CD14-positive monocyte (primary cell): ENCODE results near the gene MRPS6. TPM values are rescaled to one million over a fixed set of nuclear protein-coding genes. Genes with fewer than 3 reads are reported as not detected.

ENCODE experiments used
- DNase-seq, 3 donors: peaks; one replicate each; pipeline ENCODE4 v3.0.0-alpha.2; 2011 to 2022
- H2AFZ ChIP-seq: 2 replicates; pipeline ENCODE4 v1.6.0; 2012; ENCODE audit warnings: mild to moderate bottlenecking, low read depth, low read length, inconsistent platforms; ENCODE audit not compliant: insufficient read depth, poor library complexity, severe bottlenecking
- H3K27ac ChIP-seq, 2 donors: 1 replicate in 1 of 2; 2 replicates in 1 of 2; pipeline ENCODE4 v1.5.1; 2012 to 2013; ENCODE audit warnings: low read length in 2 of 2, control low read depth in 1 of 2, inconsistent platforms in 1 of 2, low read depth in 1 of 2, mild to moderate bottlenecking in 1 of 2
- H3K27me3 ChIP-seq, 2 donors: one replicate each; pipeline versions ENCODE4 v1.6.0 to v1.6.1; 2011 to 2013; ENCODE audit warnings: low read length in 2 of 2; ENCODE audit not compliant: control insufficient read depth in 2 of 2, insufficient read depth in 2 of 2
- H3K36me3 ChIP-seq, 2 donors: replicated peaks in 1 of 2; 1 replicate in 1 of 2; 2 replicates in 1 of 2; pipeline versions ENCODE4 v1.5.1 to v1.6.1; 2012 to 2013; ENCODE audit warnings: low read length in 2 of 2, control low read depth in 1 of 2, inconsistent platforms in 1 of 2, mild to moderate bottlenecking in 1 of 2; ENCODE audit not compliant: insufficient read depth in 2 of 2, control insufficient read depth in 1 of 2
- H3K4me1 ChIP-seq, 2 donors: 1 replicate in 1 of 2; 2 replicates in 1 of 2; pipeline versions ENCODE4 v1.5.1 to v1.6.1; 2012 to 2013; ENCODE audit warnings: low read length in 2 of 2, control low read depth in 1 of 2, inconsistent platforms in 1 of 2, mild to moderate bottlenecking in 1 of 2, moderate library complexity in 1 of 2; ENCODE audit not compliant: insufficient read depth in 2 of 2, control insufficient read depth in 1 of 2
- H3K4me2 ChIP-seq: replicated peaks from 2 replicates; pipeline ENCODE3; 2012; ENCODE audit warnings: low read length, moderate library complexity, mild to moderate bottlenecking; ENCODE audit not compliant: poor library complexity, severe bottlenecking; ENCODE audit errors: extremely low read depth
- H3K4me3 ChIP-seq, 3 experiments: fragments of 200-600 bp in 1 of 3; sonication (generic) in 1 of 3; replicated peaks in 1 of 3; 1 replicate in 2 of 3; 2 replicates in 1 of 3; pipeline ENCODE4 v1.5.1; 2011 to 2013; ENCODE audit warnings: low read length in 3 of 3, mild to moderate bottlenecking in 3 of 3, control low read depth in 2 of 3, low read depth in 2 of 3, inconsistent platforms in 1 of 3, moderate library complexity in 1 of 3
- H3K79me2 ChIP-seq: 2 replicates; pipeline ENCODE4 v1.6.0; 2012; ENCODE audit warnings: mild to moderate bottlenecking, control low read depth, inconsistent platforms, low read length, moderate library complexity; ENCODE audit not compliant: insufficient read depth
- H3K9ac ChIP-seq: 2 replicates; pipeline ENCODE4 v1.6.0; 2017; ENCODE audit warnings: low read length, mild to moderate bottlenecking; ENCODE audit not compliant: insufficient read depth, poor library complexity, severe bottlenecking
- H3K9me3 ChIP-seq, 2 donors: replicated peaks in 1 of 2; 1 replicate in 1 of 2; 2 replicates in 1 of 2; pipeline versions ENCODE4 v1.5.1 to v1.6.1; 2012 to 2013; ENCODE audit warnings: low read length in 2 of 2, control low read depth in 1 of 2; ENCODE audit not compliant: control insufficient read depth in 1 of 2, insufficient read depth in 1 of 2
- H4K20me1 ChIP-seq: 2 replicates; pipeline ENCODE4 v1.6.0; 2012; ENCODE audit warnings: mild to moderate bottlenecking, low read length, control low read depth, moderate library complexity; ENCODE audit not compliant: insufficient read depth
- H3K27ac Mint-ChIP-seq, 7 donors: one replicate each; pipeline ENCODE4 v1.8.0; 2020; ENCODE audit warnings: mild to moderate bottlenecking in 7 of 7, mixed read lengths in 7 of 7, moderate library complexity in 6 of 7, inconsistent platforms in 2 of 7
- H3K27me3 Mint-ChIP-seq, 3 donors: one replicate each; pipeline ENCODE4 v1.8.0; 2021 to 2022; ENCODE audit warnings: low read depth in 3 of 3, mild to moderate bottlenecking in 3 of 3, mixed read lengths in 3 of 3, moderate library complexity in 3 of 3, inconsistent platforms in 1 of 3
- H3K36me3 Mint-ChIP-seq, 2 donors: one replicate each; pipeline ENCODE4 v1.8.0; 2020; ENCODE audit warnings: mixed read lengths in 2 of 2, inconsistent platforms in 1 of 2, mild to moderate bottlenecking in 1 of 2
- H3K4me1 Mint-ChIP-seq: one replicate; pipeline ENCODE4 v1.8.0; 2020; ENCODE audit warnings: mild to moderate bottlenecking, mixed read lengths
- H3K4me3 Mint-ChIP-seq, 2 donors: one replicate each; pipeline ENCODE4 v1.8.0; 2020; ENCODE audit warnings: mild to moderate bottlenecking in 2 of 2, mixed read lengths in 2 of 2, moderate library complexity in 1 of 2
- H3K9me3 Mint-ChIP-seq, 7 donors: one replicate each; pipeline ENCODE4 v1.8.0; 2020 to 2022; ENCODE audit warnings: mixed read lengths in 7 of 7, mild to moderate bottlenecking in 6 of 7, moderate library complexity in 6 of 7, inconsistent platforms in 2 of 7
- CTCF ChIP-seq: fragments of 200-600 bp; IDR thresholded peaks from one replicate; pipeline ENCODE4 v1.8.0; 2022; ENCODE audit warnings: antibody characterized with exemption, mild to moderate bottlenecking
- WGBS: methylation state at CpG from one replicate; pipeline ENCODE4 v1.1.5; 2013; ENCODE audit warnings: missing lambda C conversion rate; ENCODE audit not compliant: insufficient coverage; 5-methylcytosine and 5-hydroxymethylcytosine counted together
- intact Hi-C, 2 donors: fragments of 100-400 bp; cut with micrococcal nuclease; formaldehyde crosslinking; loops; one replicate each; pipeline versions ENCODE4 v1.15.0 to v1.15.1; 2023
- polyA plus RNA-seq, 3 donors: library from polyadenylated mRNA; depleted of rRNA in 1 of 3; unstranded in 2 of 3; stranded (reverse) in 1 of 3; fragments of 300-500 nt in 2 of 3; fragments of >200 nt in 1 of 3; fragmentation: Illumina TruSeq in 2 of 3; gene quantifications; 1 replicate in 2 of 3; 2 replicates in 1 of 3; pipeline ENCODE4 v1.2.3, GENCODE V29; 2012 to 2021

MRPS6 gene
- polyA plus RNA-seq, 3 donors = 29.8 to 124 (median 101) TPM

DNA sequence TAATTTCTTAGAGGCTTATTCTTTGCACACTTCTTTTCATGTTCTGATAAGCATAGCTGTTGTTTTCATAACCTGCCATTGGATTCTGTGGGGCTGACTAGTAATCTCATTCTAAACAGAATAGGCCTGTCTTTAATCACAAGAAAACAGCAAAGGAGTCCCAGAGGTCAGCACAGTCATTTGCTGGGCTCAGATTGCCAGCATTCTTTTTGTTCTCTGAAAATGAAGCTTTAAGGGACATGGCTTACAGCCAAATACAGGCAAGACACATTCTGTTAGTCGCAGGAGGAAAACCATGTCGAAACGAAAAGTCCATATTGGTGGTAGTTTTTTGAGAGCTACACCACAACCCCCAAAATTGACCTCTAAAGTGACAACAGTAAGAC lies 75.0 kb downstream of the MRPS6 start:
- peaks cover 9 to 11% of the 10 kb centered on the region in 2 donors for H3K4me1 ChIP-seq
- Mint-ChIP-seq H3K27ac (peak overlapping the region in 1 of 7 donors; percentile 55), H3K36me3 (peaks cover 22 to 33% of the 10 kb centered on the region in 2 donors), H3K9me3 (peaks cover 11 to 41% (median 21%) of the 10 kb centered on the region in 7 donors), H3K4me3 (no peak overlapping the region), H3K27me3 (peaks cover 0 to 1% (median 0%) of the 10 kb centered on the region in 3 donors), H3K4me1 (peaks cover 13% of the 10 kb centered on the region)
- no peaks in the 10 kb centered on the region for H3K27me3 ChIP-seq
- no peak overlapping the region for H3K9ac ChIP-seq
- no peak overlapping the region for H3K27ac ChIP-seq
- no peak for DNase-seq
- no CpG with 5 or more reads among the region's 3 CpGs for WGBS
- no peak overlapping the region for H3K4me2 ChIP-seq
- no peak for TF ChIP-seq CTCF
- peaks cover 5 to 21% of the 10 kb centered on the region in 2 donors for H3K36me3 ChIP-seq
- no peak overlapping the region for H3K4me3 ChIP-seq
- peaks cover 14 to 26% of the 10 kb centered on the region in 2 donors for H3K9me3 ChIP-seq
- no peak overlapping the region for H2AFZ ChIP-seq
- intact Hi-C loops = no loop called here
- no peaks in the 10 kb centered on the region for H4K20me1 ChIP-seq
- H3K79me2 ChIP-seq = no peaks in the 10 kb centered on the region

DNA sequence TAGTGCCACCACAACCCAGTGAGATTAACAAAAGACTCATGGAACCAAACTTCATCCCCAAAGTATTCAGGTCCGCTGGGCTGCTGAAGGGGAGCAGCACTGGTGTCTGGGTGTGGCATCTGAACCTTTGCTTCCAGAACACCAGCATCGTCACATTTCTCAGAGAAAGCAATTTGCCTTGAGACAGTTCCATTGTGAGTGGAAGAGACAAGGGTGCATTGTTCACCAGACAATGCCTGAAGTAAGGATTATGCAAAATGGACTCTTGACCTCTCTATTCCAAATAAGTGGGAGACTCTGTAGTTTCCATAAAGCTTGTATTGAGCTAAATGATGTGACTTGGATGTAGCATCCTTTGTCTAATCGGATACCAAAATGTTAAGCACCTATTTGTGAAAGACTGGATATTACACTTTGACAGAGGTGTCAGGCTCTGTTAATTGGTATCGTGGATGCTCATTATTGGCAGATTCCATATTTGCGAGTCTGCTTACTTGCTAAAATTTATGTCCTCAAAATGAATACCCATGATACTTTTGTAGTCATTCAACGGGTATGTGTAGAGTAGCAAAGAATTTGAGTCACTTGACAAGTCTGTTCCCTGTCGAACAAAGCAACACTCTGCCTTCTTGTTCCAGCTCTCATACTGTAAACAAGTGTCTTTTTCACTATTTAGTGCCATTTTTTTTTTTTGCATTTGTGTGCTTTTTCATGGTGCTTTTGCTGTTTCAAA lies 75.6 kb downstream of the MRPS6 start:
- DNase-seq = no peak
- Histone ChIP-seq H3K27ac (no peak overlapping the region), H2AFZ (no peak overlapping the region), H3K36me3 (peaks cover 4 to 15% of the 10 kb centered on the region in 2 donors), H3K27me3 (no peaks in the 10 kb centered on the region), H3K79me2 (no peaks in the 10 kb centered on the region), H3K4me2 (no peak overlapping the region), H3K4me1 (peaks cover 9 to 11% of the 10 kb centered on the region in 2 donors), H3K9me3 (peaks cover 14 to 20% of the 10 kb centered on the region in 2 donors), H3K4me3 (no peak overlapping the region), H3K9ac (no peak overlapping the region), H4K20me1 (no peaks in the 10 kb centered on the region)
- intact Hi-C loops = no loop called here
- Mint-ChIP-seq H3K27ac (peak overlapping the region in 1 of 7 donors; percentile 1), H3K9me3 (peaks cover 11 to 40% (median 19%) of the 10 kb centered on the region in 7 donors), H3K4me1 (peaks cover 13% of the 10 kb centered on the region), H3K27me3 (peaks cover 0 to 1% (median 0%) of the 10 kb centered on the region in 3 donors), H3K4me3 (no peak overlapping the region), H3K36me3 (peaks cover 18 to 27% of the 10 kb centered on the region in 2 donors)
- WGBS = 100% methylated on average over 1 of the region's 7 CpGs
- no peak for TF ChIP-seq CTCF
